ENCODE measurements around the gene ZCRB1. TPM values are rescaled to one million over a fixed set of nuclear protein-coding genes. Genes with fewer than 3 reads are reported as not detected.
"Not testable (repeated sequence)": the region's sequence is repeated elsewhere in the genome, so short reads cannot be mapped to it uniquely, and the experiment has no call there.

ZCRB1 gene
- total RNA-seq, 1 donor from 2014 or later = 59.4 TPM

GRCh38 chr12:42332301-42333285, 6.7 kb upstream of the ZCRB1 start:
- no peaks in the 10 kb centered on the region for H3K36me3 Mint-ChIP-seq (ENCODE audit: low read depth)
- H3K27ac Mint-ChIP-seq (ENCODE audit: unreplicated experiment) = no peak overlapping the region
- no peaks in the 10 kb centered on the region for H3K27me3 Mint-ChIP-seq (ENCODE audit: low read depth)
- DNase-seq (ENCODE audit: low read depth, low spot score) = no peak
- H3K4me1 Mint-ChIP-seq = peaks cover 11% of the 10 kb centered on the region
- no peak overlapping the region for H3K4me3 Mint-ChIP-seq
- TF ChIP-seq, protein P1, sequence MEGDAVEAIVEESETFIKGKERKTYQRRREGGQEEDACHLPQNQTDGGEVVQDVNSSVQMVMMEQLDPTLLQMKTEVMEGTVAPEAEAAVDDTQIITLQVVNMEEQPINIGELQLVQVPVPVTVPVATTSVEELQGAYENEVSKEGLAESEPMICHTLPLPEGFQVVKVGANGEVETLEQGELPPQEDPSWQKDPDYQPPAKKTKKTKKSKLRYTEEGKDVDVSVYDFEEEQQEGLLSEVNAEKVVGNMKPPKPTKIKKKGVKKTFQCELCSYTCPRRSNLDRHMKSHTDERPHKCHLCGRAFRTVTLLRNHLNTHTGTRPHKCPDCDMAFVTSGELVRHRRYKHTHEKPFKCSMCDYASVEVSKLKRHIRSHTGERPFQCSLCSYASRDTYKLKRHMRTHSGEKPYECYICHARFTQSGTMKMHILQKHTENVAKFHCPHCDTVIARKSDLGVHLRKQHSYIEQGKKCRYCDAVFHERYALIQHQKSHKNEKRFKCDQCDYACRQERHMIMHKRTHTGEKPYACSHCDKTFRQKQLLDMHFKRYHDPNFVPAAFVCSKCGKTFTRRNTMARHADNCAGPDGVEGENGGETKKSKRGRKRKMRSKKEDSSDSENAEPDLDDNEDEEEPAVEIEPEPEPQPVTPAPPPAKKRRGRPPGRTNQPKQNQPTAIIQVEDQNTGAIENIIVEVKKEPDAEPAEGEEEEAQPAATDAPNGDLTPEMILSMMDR (conservative IDR thresholded peaks at IDR 0.05) = peak; percentile 76
- H3K9me3 Mint-ChIP-seq = no peaks in the 10 kb centered on the region

DNA sequence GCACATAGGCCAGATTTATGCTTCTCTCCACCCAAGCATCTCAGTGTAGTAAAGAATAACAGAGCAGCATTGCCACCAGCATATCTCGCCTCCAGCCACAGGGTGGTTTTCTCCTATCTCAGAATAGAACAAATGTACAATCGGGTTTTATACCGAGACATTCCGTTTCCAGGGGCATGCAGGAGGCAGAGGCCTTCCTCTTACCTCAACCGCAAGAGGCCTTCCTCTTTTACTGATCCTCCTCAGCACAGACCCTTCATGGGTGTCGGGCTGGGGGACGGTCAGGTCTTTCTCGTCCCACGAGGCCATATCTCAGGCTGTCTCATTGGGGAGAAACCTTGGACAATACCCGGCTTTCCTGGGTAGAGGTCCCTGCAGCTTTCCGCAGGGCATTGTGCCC, 4.2 kb upstream of the ZCRB1 start:
- peaks cover 36% of the 10 kb centered on the region for H3K4me1 Mint-ChIP-seq
- H3K4me3 Mint-ChIP-seq; H3K9me3 Mint-ChIP-seq; DNase-seq (ENCODE audit: low read depth, low spot score); H3K36me3 Mint-ChIP-seq (ENCODE audit: low read depth); H3K27me3 Mint-ChIP-seq (ENCODE audit: low read depth); H3K27ac Mint-ChIP-seq (ENCODE audit: unreplicated experiment): not testable (repeated sequence)

- H3K27me3 Mint-ChIP-seq (ENCODE audit: low read depth) = no peaks in the 10 kb centered on the region
- no peaks in the 10 kb centered on the region for H3K36me3 Mint-ChIP-seq (ENCODE audit: low read depth)
- H3K9me3 Mint-ChIP-seq = no peaks in the 10 kb centered on the region
- peak overlapping the region; percentile 99 for H3K27ac Mint-ChIP-seq (ENCODE audit: unreplicated experiment)
- peaks cover 42% of the 10 kb centered on the region for H3K4me1 Mint-ChIP-seq
- TF ChIP-seq, protein P1 (conservative IDR thresholded peaks at IDR 0.05) = no peak
- DNase-seq (ENCODE audit: low read depth, low spot score) = no peak
- H3K4me3 Mint-ChIP-seq = peak overlapping the region; percentile 95
Observed at GRCh38 chr12:42327227-42327590, 1.3 kb upstream of the ZCRB1 start.

DNA sequence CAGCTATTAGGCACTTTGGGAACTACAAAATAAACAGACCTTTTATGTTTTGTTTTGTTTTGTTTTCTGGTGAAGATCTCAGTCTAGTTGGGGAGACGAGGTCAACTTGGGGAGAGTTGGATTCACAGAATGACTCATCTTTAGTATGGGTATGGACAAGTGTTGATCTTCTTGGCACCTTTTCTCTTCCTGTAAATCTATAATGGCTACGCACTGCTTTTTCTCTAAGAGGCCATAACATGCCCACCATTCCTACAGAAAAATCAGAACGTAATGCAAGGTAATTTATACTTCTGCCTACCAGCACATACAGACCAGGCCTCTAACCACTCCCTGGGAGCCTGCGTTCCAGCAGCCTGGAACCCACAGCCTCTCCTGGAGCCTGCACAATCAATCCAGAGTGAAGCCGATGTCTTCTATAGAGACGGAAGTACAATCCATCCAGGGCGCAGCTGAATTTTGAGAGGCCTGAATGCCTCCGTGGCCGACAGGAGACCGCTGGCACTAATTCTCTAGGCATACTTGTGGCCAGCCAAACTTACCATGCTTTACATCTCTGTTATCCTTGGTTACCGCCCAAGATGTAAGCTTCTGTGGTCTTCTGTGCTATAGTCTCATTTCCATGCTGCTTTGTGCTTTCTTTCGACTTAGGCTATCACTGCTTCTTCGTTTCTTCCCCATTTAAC, 790 bp upstream of the ZCRB1 start:
- no peaks in the 10 kb centered on the region for H3K36me3 Mint-ChIP-seq (ENCODE audit: low read depth)
- TF ChIP-seq, protein P1 (conservative IDR thresholded peaks at IDR 0.05) = no peak
- peaks cover 42% of the 10 kb centered on the region for H3K4me1 Mint-ChIP-seq
- peak overlapping the region; percentile 95 for H3K4me3 Mint-ChIP-seq
- H3K27me3 Mint-ChIP-seq (ENCODE audit: low read depth) = no peaks in the 10 kb centered on the region
- H3K27ac Mint-ChIP-seq (ENCODE audit: unreplicated experiment) = peak overlapping the region; percentile 99
- H3K9me3 Mint-ChIP-seq = no peaks in the 10 kb centered on the region
- DNase-seq (ENCODE audit: low read depth, low spot score) = no peak

GRCh38 chr12:42325326-42325652, 605 bp downstream of the ZCRB1 start:
- peak overlapping the region; percentile 95 for H3K4me3 Mint-ChIP-seq
- peak overlapping the region; percentile 99 for H3K27ac Mint-ChIP-seq (ENCODE audit: unreplicated experiment)

More at GRCh38 chr12:42325326-42325652, 605 bp downstream of the ZCRB1 start:
- TF ChIP-seq, protein P1 (conservative IDR thresholded peaks at IDR 0.05) = no peak
- DNase-seq (ENCODE audit: low read depth, low spot score) = no peak
- Mint-ChIP-seq H3K9me3 (no peaks in the 10 kb centered on the region), H3K36me3 (ENCODE audit: low read depth) (peaks cover 6% of the 10 kb centered on the region), H3K4me1 (peaks cover 42% of the 10 kb centered on the region), H3K27me3 (ENCODE audit: low read depth) (no peaks in the 10 kb centered on the region)

All from neural crest cell (in vitro differentiated cells).